Panc1 (cell line): ENCODE results near the gene ADCY2. TPM values are rescaled to one million over a fixed set of nuclear protein-coding genes. Genes with fewer than 3 reads are reported as not detected.

Experiments
- ATAC-seq: fragments of 200-7000 bp; cut with Tn5 transposase; 2 replicates; pipeline ENCODE4 v1.9.1; 2020; ENCODE audit warnings: mild to moderate bottlenecking, moderate library complexity
- BruUV-seq: library from RNA; stranded (reverse); fragments of 400-500 nt; replicated peaks from 2 replicates; lab custom pipeline; 2021; lab: Mats Ljungman, UMichigan
- CTCF ChIA-PET: fragments of 300-600 bp; sonication (Branson Sonifier 250); formaldehyde crosslinking; loops from one replicate; lab custom pipeline; 2022; ENCODE audit warnings: antibody characterized with exemption; lab: Charles Lee
- POLR2A ChIA-PET: fragments of 300-600 bp; sonication (Branson Sonifier 250); formaldehyde crosslinking; loops from one replicate; lab custom pipeline; 2022; ENCODE audit warnings: antibody characterized with exemption; lab: Charles Lee
- DNase-seq: peaks from one replicate; pipeline ENCODE4 v3.0.0-alpha.2; 2010; ENCODE audit warnings: low read depth, low spot score
- H3K27ac ChIP-seq: 2 replicates; pipeline ENCODE4 v1.5.1; 2011; ENCODE audit warnings: mild to moderate bottlenecking, low read length, inconsistent platforms
- H3K27me3 ChIP-seq: fragments of 200-500 bp; sonication (Bioruptor generic); 2 replicates; pipeline ENCODE4 v1.6.0; 2014; ENCODE audit warnings: low read length, inconsistent platforms; ENCODE audit not compliant: control insufficient read depth, insufficient read depth
- H3K36me3 ChIP-seq: fragments of 200-500 bp; sonication (Bioruptor generic); 2 replicates; pipeline ENCODE4 v1.5.1; 2014; ENCODE audit warnings: inconsistent platforms, mild to moderate bottlenecking, low read length, moderate library complexity; ENCODE audit not compliant: control insufficient read depth, insufficient read depth
- H3K4me1 ChIP-seq: 2 replicates; pipeline ENCODE4 v1.5.1; 2011; ENCODE audit warnings: inconsistent platforms, mild to moderate bottlenecking, low read length, moderate library complexity; ENCODE audit not compliant: control insufficient read depth, insufficient read depth
- H3K4me3 ChIP-seq, 2 experiments: 2 replicates each; pipeline ENCODE4 v1.5.1; 2011 to 2012; ENCODE audit warnings: low read depth in 2 of 2, low read length in 2 of 2, mild to moderate bottlenecking in 2 of 2, inconsistent platforms in 1 of 2, moderate library complexity in 1 of 2
- H3K9me3 ChIP-seq: fragments of 200-500 bp; sonication (Bioruptor generic); 2 replicates; pipeline ENCODE4 v1.5.1; 2014; ENCODE audit warnings: low read depth, mild to moderate bottlenecking, inconsistent platforms, low read length, moderate library complexity; ENCODE audit not compliant: control insufficient read depth, insufficient read depth
- CTCF ChIP-seq: fragments of 450-650 bp; IDR thresholded peaks from 2 replicates; pipeline ENCODE4 v1.5.1; 2017; ENCODE audit warnings: mild to moderate bottlenecking
- POLR2AphosphoS5 ChIP-seq: IDR thresholded peaks from 2 replicates; pipeline ENCODE4 v1.6.1; 2012; ENCODE audit warnings: mild to moderate bottlenecking, low read depth, low read length, moderate library complexity
- REST ChIP-seq, 2 experiments: IDR thresholded peaks; 2 replicates each; pipeline ENCODE4 v1.6.1; 2011 to 2012; ENCODE audit warnings: low read depth in 2 of 2, control low read depth in 1 of 2, low read length in 1 of 2, mild to moderate bottlenecking in 1 of 2, moderate library complexity in 1 of 2; ENCODE audit not compliant: insufficient read depth in 1 of 2
- SIN3A ChIP-seq: IDR thresholded peaks from 2 replicates; pipeline ENCODE4 v1.6.1; 2012; ENCODE audit warnings: low read depth, mild to moderate bottlenecking, low read length, moderate library complexity, borderline replicate concordance; ENCODE audit not compliant: insufficient read depth
- TCF7L2 ChIP-seq: IDR thresholded peaks from 2 replicates; pipeline ENCODE4 v1.6.1; 2011; ENCODE audit warnings: mild to moderate bottlenecking, low read depth, low read length, inconsistent platforms
- in situ Hi-C: cut with HindIII; loops from 2 replicates; pipeline ENCODE4 v1.10.0; 2016; ENCODE audit warnings: low sequenced_read_pairs, low pct_unique_long_range_greater_than_20kb
- intact Hi-C: fragments of 100-400 bp; cut with micrococcal nuclease; formaldehyde crosslinking; loops from one replicate; pipeline ENCODE4 v1.10.0; 2022; ENCODE audit not compliant: unreplicated experiment
- total RNA-seq: library from RNA; stranded (reverse); gene quantifications from one replicate; pipeline ENCODE4 v1.2.1, GENCODE V29; 2021; ENCODE audit not compliant: unreplicated experiment

ADCY2 gene
- total RNA-seq, 1 experiment from 2014 or later: 0.13 TPM

- H3K27ac ChIP-seq: no peak overlapping the region
- TF ChIP-seq POLR2AphosphoS5: no peak
- TF ChIP-seq REST (IDR thresholded peaks at IDR 0.05; ENCODE audit: insufficient read depth in 1 of 2, low read depth in 2 of 2, low read length in 1 of 2): no peak
- TF ChIP-seq SIN3A: no peak
- TF ChIP-seq CTCF: no peak
- TF ChIP-seq TCF7L2: no peak
- peaks cover 3% of the 10 kb centered on the region for H3K27me3 ChIP-seq
- ChIA-PET POLR2A (no interaction called here), CTCF (no interaction called here)
- H3K9me3 ChIP-seq: no peaks in the 10 kb centered on the region
- H3K4me3 ChIP-seq: no peak overlapping the region
- ATAC-seq: no peak
- no peaks in the 10 kb centered on the region for H3K36me3 ChIP-seq
- DNase-seq: no peak
- no TSS peak for BruUV-seq
- in situ Hi-C loops (no loop called here), intact Hi-C loops (no loop called here)
- no peaks in the 10 kb centered on the region for H3K4me1 ChIP-seq
Measured at GRCh38 chr5:7789567-7789966, 393.6 kb downstream of the ADCY2 start.

GRCh38 chr5:7793895-7794294 lies 398.0 kb downstream of the ADCY2 start:
- no peak overlapping the region for H3K4me3 ChIP-seq
- ChIA-PET CTCF (no interaction called here), POLR2A (no interaction called here)
- no peaks in the 10 kb centered on the region for H3K36me3 ChIP-seq
- in situ Hi-C loops (no loop called here), intact Hi-C loops (no loop called here)
- no peak for TF ChIP-seq TCF7L2
- TF ChIP-seq REST (IDR thresholded peaks at IDR 0.05; ENCODE audit: insufficient read depth in 1 of 2, low read depth in 2 of 2, low read length in 1 of 2): no peak
- TF ChIP-seq SIN3A: no peak
- TF ChIP-seq POLR2AphosphoS5: no peak
- TF ChIP-seq CTCF: no peak
- BruUV-seq: no TSS peak
- no peaks in the 10 kb centered on the region for H3K4me1 ChIP-seq
- H3K27me3 ChIP-seq: no peaks in the 10 kb centered on the region; the same call in 1 of the 2 replicates
- ATAC-seq (no peak), DNase-seq (no peak)
- H3K9me3 ChIP-seq: no peaks in the 10 kb centered on the region
- no peak overlapping the region for H3K27ac ChIP-seq
